WTC11 (cell line): ENCODE measurements around the gene WDR62.

ENCODE experiments used
- ATF3 ChIP-seq: sonication (generic); formaldehyde crosslinking; conservative IDR thresholded peaks from 2 replicates; pipeline ENCODE4 v1.8.1; 2022; ENCODE audit warnings: mild to moderate bottlenecking, missing genetic modification reagents
- CDX4 ChIP-seq: fragments of 250-450 bp; sonication (Bioruptor Pico); IDR thresholded peaks from 2 replicates; pipeline ENCODE4 v1.9.0; 2021; ENCODE audit warnings: moderate library complexity, mild to moderate bottlenecking, inconsistent platforms, borderline replicate concordance
- FOXK1 ChIP-seq: sonication (generic); formaldehyde crosslinking; IDR thresholded peaks from 2 replicates; pipeline ENCODE4 v1.8.0; 2022; ENCODE audit warnings: mild to moderate bottlenecking, moderate library complexity, missing genetic modification reagents
- HMGA2 ChIP-seq: fragments of 250-450 bp; sonication (Bioruptor Pico); IDR thresholded peaks from 2 replicates; pipeline ENCODE4 v1.4.0; 2021; ENCODE audit warnings: mild to moderate bottlenecking, moderate library complexity
- NFE2L1 ChIP-seq: sonication (generic); formaldehyde crosslinking; IDR thresholded peaks from 2 replicates; pipeline ENCODE4 v1.8.1; 2023; ENCODE audit warnings: missing genetic modification reagents
- NR3C1 ChIP-seq: sonication (generic); formaldehyde crosslinking; conservative IDR thresholded peaks from 2 replicates; pipeline ENCODE4 v1.8.1; 2023; ENCODE audit warnings: low read depth, mild to moderate bottlenecking, missing genetic modification reagents
- SP1 ChIP-seq: sonication (generic); formaldehyde crosslinking; conservative IDR thresholded peaks from 2 replicates; pipeline ENCODE4 v1.8.1; 2022; ENCODE audit warnings: missing genetic modification reagents
- ZNF232 ChIP-seq: sonication (generic); formaldehyde crosslinking; IDR thresholded peaks from 2 replicates; pipeline ENCODE4 v1.8.0; 2022; ENCODE audit warnings: mild to moderate bottlenecking, missing genetic modification reagents
- TF ChIP-seq, protein P1 (sequence below): fragments of 200-600 bp; IDR thresholded peaks from 2 replicates; pipeline ENCODE4 v1.8.0; 2022; ENCODE audit warnings: antibody characterized with exemption
- TF ChIP-seq, protein P2 (sequence below): sonication (generic); formaldehyde crosslinking; IDR thresholded peaks from 2 replicates; pipeline ENCODE4 v1.8.1; 2023; ENCODE audit warnings: mild to moderate bottlenecking, missing genetic modification reagents, moderate library complexity

DNA sequence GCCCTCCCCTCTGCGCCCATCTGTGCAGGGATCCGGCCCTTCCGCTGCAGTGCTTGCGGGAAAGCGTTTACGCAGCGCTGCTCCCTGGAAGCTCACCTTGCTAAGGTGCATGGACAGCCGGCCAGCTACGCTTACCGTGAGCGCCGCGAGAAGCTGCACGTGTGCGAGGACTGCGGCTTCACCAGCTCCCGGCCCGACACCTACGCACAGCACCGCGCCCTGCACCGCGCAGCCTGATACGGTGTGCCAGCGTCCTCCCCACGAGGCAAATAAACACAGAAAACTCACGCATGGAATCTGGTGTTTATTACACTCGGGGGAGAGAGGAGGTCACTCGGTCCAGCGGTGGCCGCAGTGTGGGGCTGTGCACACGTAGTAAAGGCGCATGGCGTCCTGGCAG is 58.7 kb downstream of the WDR62 start:
- TF ChIP-seq, protein P1, sequence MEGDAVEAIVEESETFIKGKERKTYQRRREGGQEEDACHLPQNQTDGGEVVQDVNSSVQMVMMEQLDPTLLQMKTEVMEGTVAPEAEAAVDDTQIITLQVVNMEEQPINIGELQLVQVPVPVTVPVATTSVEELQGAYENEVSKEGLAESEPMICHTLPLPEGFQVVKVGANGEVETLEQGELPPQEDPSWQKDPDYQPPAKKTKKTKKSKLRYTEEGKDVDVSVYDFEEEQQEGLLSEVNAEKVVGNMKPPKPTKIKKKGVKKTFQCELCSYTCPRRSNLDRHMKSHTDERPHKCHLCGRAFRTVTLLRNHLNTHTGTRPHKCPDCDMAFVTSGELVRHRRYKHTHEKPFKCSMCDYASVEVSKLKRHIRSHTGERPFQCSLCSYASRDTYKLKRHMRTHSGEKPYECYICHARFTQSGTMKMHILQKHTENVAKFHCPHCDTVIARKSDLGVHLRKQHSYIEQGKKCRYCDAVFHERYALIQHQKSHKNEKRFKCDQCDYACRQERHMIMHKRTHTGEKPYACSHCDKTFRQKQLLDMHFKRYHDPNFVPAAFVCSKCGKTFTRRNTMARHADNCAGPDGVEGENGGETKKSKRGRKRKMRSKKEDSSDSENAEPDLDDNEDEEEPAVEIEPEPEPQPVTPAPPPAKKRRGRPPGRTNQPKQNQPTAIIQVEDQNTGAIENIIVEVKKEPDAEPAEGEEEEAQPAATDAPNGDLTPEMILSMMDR, result no peak
- no peak for TF ChIP-seq ATF3
- TF ChIP-seq NR3C1 (CRISPR knock-in tag), result no peak
- TF ChIP-seq HMGA2 (CRISPR knock-in tag), result no peak
- TF ChIP-seq FOXK1, result no peak
- no peak for TF ChIP-seq SP1
- TF ChIP-seq CDX4 (CRISPR knock-in tag), result no peak
- no peak for TF ChIP-seq NFE2L1
- TF ChIP-seq, protein P2, sequence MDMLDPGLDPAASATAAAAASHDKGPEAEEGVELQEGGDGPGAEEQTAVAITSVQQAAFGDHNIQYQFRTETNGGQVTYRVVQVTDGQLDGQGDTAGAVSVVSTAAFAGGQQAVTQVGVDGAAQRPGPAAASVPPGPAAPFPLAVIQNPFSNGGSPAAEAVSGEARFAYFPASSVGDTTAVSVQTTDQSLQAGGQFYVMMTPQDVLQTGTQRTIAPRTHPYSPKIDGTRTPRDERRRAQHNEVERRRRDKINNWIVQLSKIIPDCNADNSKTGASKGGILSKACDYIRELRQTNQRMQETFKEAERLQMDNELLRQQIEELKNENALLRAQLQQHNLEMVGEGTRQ (CRISPR knock-in tag), result no peak
- no peak for TF ChIP-seq ZNF232
